ENCODE measurements around the gene SP140L. TPM values are rescaled to one million over a fixed set of nuclear protein-coding genes. Genes with fewer than 3 reads are reported as not detected.

SP140L gene
- total and polyA plus RNA-seq, 2 of the 8 experiments (the other 6 are each of a cell fraction or from before 2014, with no cell fraction given) = 0.36 to 1.5 TPM

GRCh38 chr2:230296917-230297316 is 30.1 kb upstream of the SP140L start:
- H3K4me1 ChIP-seq (replicated peaks in 1 of 4; ENCODE audit: control insufficient read depth in 3 of 4, insufficient read depth in 4 of 4, low read length in 3 of 4) = no peaks in the 10 kb centered on the region
- no peaks in the 10 kb centered on the region for H3K23me2 ChIP-seq (ENCODE audit: low read depth, low read length)
- H3K23ac ChIP-seq (ENCODE audit: insufficient read length) = no peak overlapping the region
- no peak overlapping the region for H3K4ac ChIP-seq (replicated peaks; ENCODE audit: insufficient read length, low read depth, low read length)
- no peaks in the 10 kb centered on the region for H3K27me3 ChIP-seq (replicated peaks in 1 of 4; ENCODE audit: control insufficient read depth in 3 of 4, extremely low read depth in 1 of 4, insufficient read depth in 3 of 4, low read length in 3 of 4)
- no peak overlapping the region for H2BK120ac ChIP-seq (replicated peaks; ENCODE audit: low read depth, low read length)
- no peak overlapping the region for H3K27ac ChIP-seq (ENCODE audit: low read depth, low read length)
- H3K56ac ChIP-seq (replicated peaks; ENCODE audit: insufficient read length, low read depth, low read length) = no peak overlapping the region
- H3K4me2 ChIP-seq (ENCODE audit: insufficient read depth in 1 of 2, low read depth in 2 of 2, low read length in 2 of 2) = no peak overlapping the region
- H3K14ac ChIP-seq (ENCODE audit: insufficient read length) = no peak overlapping the region
- CTCF ChIA-PET (ENCODE audit: partially characterized antibody) = no interaction called here
- DNase-seq (ENCODE audit: low read depth in 1 of 2, low spot score in 2 of 2) (no peak), FAIRE-seq (no peak)
- no peak overlapping the region for H2BK20ac ChIP-seq (ENCODE audit: low read length)
- no peak overlapping the region for H2BK12ac ChIP-seq (ENCODE audit: low read depth, low read length)
- 0 out of 4 replicates have a peak, but pooled peaks cover 0 to 3% of the 10 kb centered on the region in 2 experiments for H3K9me3 ChIP-seq (ENCODE audit: insufficient read depth in 2 of 2, low read depth in 1 of 2, low read length in 1 of 2)
- H3K9ac ChIP-seq (replicated peaks in 1 of 4; ENCODE audit: extremely low read depth in 1 of 4, low read depth in 3 of 4, low read length in 3 of 4) = no peak overlapping the region
- H4K5ac ChIP-seq (ENCODE audit: insufficient read length, low read depth, low read length) = no peak overlapping the region
- H3K79me2 ChIP-seq (ENCODE audit: control insufficient read depth in 1 of 2, insufficient read depth in 2 of 2, low read length in 2 of 2) = no peaks in the 10 kb centered on the region
- H3K4me3 ChIP-seq (ENCODE audit: extremely low read depth in 1 of 4, insufficient read depth in 2 of 4, low read depth in 3 of 4, low read length in 4 of 4) = no peak overlapping the region
- H3K18ac ChIP-seq (ENCODE audit: extremely low read depth, low read length) = no peak overlapping the region
- no peaks in the 10 kb centered on the region for H3K36me3 ChIP-seq (ENCODE audit: control insufficient read depth in 2 of 4, insufficient read depth in 4 of 4, low read length in 3 of 4)
- H2BK5ac ChIP-seq (ENCODE audit: low read depth, low read length) = no peak overlapping the region
- no peak overlapping the region for H2AFZ ChIP-seq (ENCODE audit: low read length)
- H2BK15ac ChIP-seq (ENCODE audit: low read length) = no peak overlapping the region
- no peak overlapping the region for H4K91ac ChIP-seq (replicated peaks; ENCODE audit: insufficient read length, low read length)
- no peaks in the 10 kb centered on the region for H4K20me1 ChIP-seq (replicated peaks in 1 of 2; ENCODE audit: control insufficient read depth in 1 of 2, insufficient read depth in 2 of 2, low read length in 2 of 2)
- no peak overlapping the region for H4K8ac ChIP-seq (ENCODE audit: extremely low read depth, insufficient read depth, low read length)
- H3K79me1 ChIP-seq (ENCODE audit: low read depth, low read length) = no peaks in the 10 kb centered on the region
- TF ChIP-seq PHF8 (conservative IDR thresholded peaks at IDR 0.05; ENCODE audit: low read depth, low read length) (no peak), CREB1 (IDR thresholded peaks at IDR 0.05) (no peak), CEBPB (IDR thresholded peaks at IDR 0.05; ENCODE audit: low read depth, low read length) (no peak), SP2 (IDR thresholded peaks at IDR 0.05; ENCODE audit: low read length) (no peak), HDAC6 (IDR thresholded peaks at IDR 0.05; ENCODE audit: low read depth, low read length) (no peak), MAFK (IDR thresholded peaks at IDR 0.05; ENCODE audit: low read depth, low read length) (no peak), TCF12 (IDR thresholded peaks at IDR 0.05; ENCODE audit: low read depth, low read length) (no peak), POU5F1 (IDR thresholded peaks at IDR 0.05; ENCODE audit: low read depth, low read length) (no peak), RAD21 (IDR thresholded peaks at IDR 0.05 in 1 of 2, conservative IDR thresholded peaks at IDR 0.05 in 1 of 2; ENCODE audit: low read depth in 2 of 2, low read length in 2 of 2) (no peak), NANOG (IDR thresholded peaks at IDR 0.05; ENCODE audit: insufficient read depth, low read depth, low read length, poor library complexity, severe bottlenecking) (no peak), SRF (IDR thresholded peaks at IDR 0.05; ENCODE audit: low read depth, low read length) (no peak), MAX (IDR thresholded peaks at IDR 0.05) (no peak), FOSL1 (IDR thresholded peaks at IDR 0.05; ENCODE audit: insufficient read depth, low read depth, low read length) (no peak), TAF1 (IDR thresholded peaks at IDR 0.05; ENCODE audit: low read depth, low read length) (no peak), JUN (IDR thresholded peaks at IDR 0.05; ENCODE audit: low read depth, low read length) (no peak), CBX5 (IDR thresholded peaks at IDR 0.05; ENCODE audit: low read depth, low read length) (no peak)
- POLR2A ChIA-PET (ENCODE audit: partially characterized antibody) = no interaction called here
- no peak overlapping the region for H2AK5ac ChIP-seq (ENCODE audit: low read depth, low read length)

All from H1 (cell line).